Measurements from ENCODE around the gene WNT5A. TPM values are rescaled to one million over a fixed set of nuclear protein-coding genes. Genes with fewer than 3 reads are reported as not detected.

Gene WNT5A
- total and polyA plus RNA-seq, 2 of the 4 experiments (the other 2 are of a cell fraction): 224 to 231 TPM

DNA sequence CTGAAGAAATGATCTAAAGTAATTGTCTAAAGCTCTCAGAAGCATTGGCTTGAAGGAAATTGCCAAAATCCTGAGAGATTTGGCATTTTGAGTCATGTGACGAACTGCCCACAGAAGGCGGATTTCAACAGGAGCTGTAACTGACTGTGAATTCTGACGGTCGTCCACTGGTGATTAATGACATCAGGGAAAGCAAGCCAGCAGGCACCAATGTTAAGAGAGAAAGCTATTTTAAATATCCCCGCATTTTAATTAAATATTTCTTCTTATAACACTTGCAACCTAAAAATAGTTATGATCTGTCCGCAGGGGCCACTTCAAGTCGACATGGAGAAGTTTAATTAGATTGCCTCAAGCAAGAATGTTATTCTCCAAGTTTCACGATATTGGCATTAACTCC, 51.6 kb downstream of the WNT5A start:
- H2BK20ac ChIP-seq (ENCODE audit: low read depth, low read length): no peak overlapping the region
- no peaks in the 10 kb centered on the region for H3K79me1 ChIP-seq (ENCODE audit: low read depth in 1 of 2, low read length in 2 of 2)
- H3K27ac ChIP-seq (ENCODE audit: insufficient read depth, low read length): no peak overlapping the region
- no peaks in the 10 kb centered on the region for H3K9me1 ChIP-seq (ENCODE audit: insufficient read depth, low read length)
- no peak for ATAC-seq (ENCODE audit: low read depth)
- no peak for TF ChIP-seq MXI1 (IDR thresholded peaks at IDR 0.05; ENCODE audit: borderline replicate concordance, low read depth, low read length)
- TF ChIP-seq CHD1 (IDR thresholded peaks at IDR 0.05; ENCODE audit: low read depth, low read length): no peak
- no peak for TF ChIP-seq SMC3 (IDR thresholded peaks at IDR 0.05; ENCODE audit: low read depth, low read length)
- no peak for TF ChIP-seq RAD21 (IDR thresholded peaks at IDR 0.05; ENCODE audit: low read length)
- no peak for TF ChIP-seq RCOR1 (IDR thresholded peaks at IDR 0.05; ENCODE audit: insufficient replicate concordance, low read length)
- TF ChIP-seq POLR2A (IDR thresholded peaks at IDR 0.05; ENCODE audit: low read depth, low read length): no peak
- TF ChIP-seq, protein P1, sequence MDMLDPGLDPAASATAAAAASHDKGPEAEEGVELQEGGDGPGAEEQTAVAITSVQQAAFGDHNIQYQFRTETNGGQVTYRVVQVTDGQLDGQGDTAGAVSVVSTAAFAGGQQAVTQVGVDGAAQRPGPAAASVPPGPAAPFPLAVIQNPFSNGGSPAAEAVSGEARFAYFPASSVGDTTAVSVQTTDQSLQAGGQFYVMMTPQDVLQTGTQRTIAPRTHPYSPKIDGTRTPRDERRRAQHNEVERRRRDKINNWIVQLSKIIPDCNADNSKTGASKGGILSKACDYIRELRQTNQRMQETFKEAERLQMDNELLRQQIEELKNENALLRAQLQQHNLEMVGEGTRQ (IDR thresholded peaks at IDR 0.05; ENCODE audit: low read depth, low read length): no peak
- TF ChIP-seq, protein P2, sequence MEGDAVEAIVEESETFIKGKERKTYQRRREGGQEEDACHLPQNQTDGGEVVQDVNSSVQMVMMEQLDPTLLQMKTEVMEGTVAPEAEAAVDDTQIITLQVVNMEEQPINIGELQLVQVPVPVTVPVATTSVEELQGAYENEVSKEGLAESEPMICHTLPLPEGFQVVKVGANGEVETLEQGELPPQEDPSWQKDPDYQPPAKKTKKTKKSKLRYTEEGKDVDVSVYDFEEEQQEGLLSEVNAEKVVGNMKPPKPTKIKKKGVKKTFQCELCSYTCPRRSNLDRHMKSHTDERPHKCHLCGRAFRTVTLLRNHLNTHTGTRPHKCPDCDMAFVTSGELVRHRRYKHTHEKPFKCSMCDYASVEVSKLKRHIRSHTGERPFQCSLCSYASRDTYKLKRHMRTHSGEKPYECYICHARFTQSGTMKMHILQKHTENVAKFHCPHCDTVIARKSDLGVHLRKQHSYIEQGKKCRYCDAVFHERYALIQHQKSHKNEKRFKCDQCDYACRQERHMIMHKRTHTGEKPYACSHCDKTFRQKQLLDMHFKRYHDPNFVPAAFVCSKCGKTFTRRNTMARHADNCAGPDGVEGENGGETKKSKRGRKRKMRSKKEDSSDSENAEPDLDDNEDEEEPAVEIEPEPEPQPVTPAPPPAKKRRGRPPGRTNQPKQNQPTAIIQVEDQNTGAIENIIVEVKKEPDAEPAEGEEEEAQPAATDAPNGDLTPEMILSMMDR (conservative IDR thresholded peaks at IDR 0.05; ENCODE audit: low read depth, low read length): no peak
- TF ChIP-seq FOS (IDR thresholded peaks at IDR 0.05; ENCODE audit: low read depth, low read length): no peak
- TF ChIP-seq RFX5 (IDR thresholded peaks at IDR 0.05; ENCODE audit: low read depth, low read length): no peak
- no peak for TF ChIP-seq MAFK (IDR thresholded peaks at IDR 0.05; ENCODE audit: low read depth, low read length)
- TF ChIP-seq, protein P3, sequence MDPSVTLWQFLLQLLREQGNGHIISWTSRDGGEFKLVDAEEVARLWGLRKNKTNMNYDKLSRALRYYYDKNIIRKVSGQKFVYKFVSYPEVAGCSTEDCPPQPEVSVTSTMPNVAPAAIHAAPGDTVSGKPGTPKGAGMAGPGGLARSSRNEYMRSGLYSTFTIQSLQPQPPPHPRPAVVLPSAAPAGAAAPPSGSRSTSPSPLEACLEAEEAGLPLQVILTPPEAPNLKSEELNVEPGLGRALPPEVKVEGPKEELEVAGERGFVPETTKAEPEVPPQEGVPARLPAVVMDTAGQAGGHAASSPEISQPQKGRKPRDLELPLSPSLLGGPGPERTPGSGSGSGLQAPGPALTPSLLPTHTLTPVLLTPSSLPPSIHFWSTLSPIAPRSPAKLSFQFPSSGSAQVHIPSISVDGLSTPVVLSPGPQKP (IDR thresholded peaks at IDR 0.05; ENCODE audit: borderline replicate concordance, low read depth, low read length): no peak
- no peak for TF ChIP-seq NFE2L2 (IDR thresholded peaks at IDR 0.05; ENCODE audit: low read depth, low read length)
- no peak for TF ChIP-seq MAZ (IDR thresholded peaks at IDR 0.05; ENCODE audit: borderline replicate concordance, low read depth, low read length)
- TF ChIP-seq BHLHE40 (IDR thresholded peaks at IDR 0.05; ENCODE audit: low read depth, low read length): no peak
- no peak for TF ChIP-seq CEBPB (IDR thresholded peaks at IDR 0.05; ENCODE audit: low read depth, low read length)
- H3K36me3 ChIP-seq (ENCODE audit: control insufficient read depth, insufficient read depth, low read length): no peaks in the 10 kb centered on the region
- H3K23ac ChIP-seq (ENCODE audit: low read depth, low read length): no peak overlapping the region
- CTCF ChIA-PET: no interaction called here
- intact Hi-C loops (cut with micrococcal nuclease) (no loop called here), in situ Hi-C loops (cut with MboI; ENCODE audit: low sequenced_read_pairs) (no loop called here), dilution Hi-C loops (cut with HindIII; ENCODE audit: low sequenced_read_pairs, unreplicated experiment) (no loop called here)
- no peak overlapping the region for H3K14ac ChIP-seq (replicated peaks; ENCODE audit: low read depth, low read length)
- no peaks in the 10 kb centered on the region for H4K20me1 ChIP-seq (ENCODE audit: insufficient read depth, low read length)
- H3K27me3 ChIP-seq (ENCODE audit: control insufficient read depth, insufficient read depth, low read length): no peaks in the 10 kb centered on the region
- no peak overlapping the region for H4K5ac ChIP-seq (ENCODE audit: low read depth, low read length)
- no TSS peak for BruUV-seq (replicated peaks)
- no peak overlapping the region for H3K4ac ChIP-seq (ENCODE audit: low read depth, low read length)
- no peak overlapping the region for H3K4me2 ChIP-seq (ENCODE audit: low read depth, low read length)
- no peaks in the 10 kb centered on the region for H3K9me3 ChIP-seq (ENCODE audit: control insufficient read depth, insufficient read depth, low read length)
- no peak for DNase-seq
- H2BK120ac ChIP-seq (ENCODE audit: low read depth, low read length): no peak overlapping the region
- H2AFZ ChIP-seq (replicated peaks; ENCODE audit: low read length, poor library complexity): no peak overlapping the region
- no peak overlapping the region for H3K4me3 ChIP-seq (ENCODE audit: insufficient read depth, low read depth, low read length)
- POLR2A ChIA-PET (ENCODE audit: unreplicated experiment): no interaction called here
- no peak overlapping the region for H3K56ac ChIP-seq (ENCODE audit: extremely low read depth, insufficient read depth, low read length)
- WGBS, 2 experiments (ENCODE audit: extremely low coverage in 2 of 2, insufficient read length in 1 of 2): 80% methylated on average over 1 of the region's 8 CpGs; no CpG with 5 or more reads in 1 of the 2 experiments
- H2AK5ac ChIP-seq (ENCODE audit: low read depth, low read length): no peak overlapping the region
- no peak overlapping the region for H3K9ac ChIP-seq (ENCODE audit: low read depth, low read length)
- H4K91ac ChIP-seq (ENCODE audit: insufficient read depth, low read depth, low read length): no peak overlapping the region
- no peak overlapping the region for H2BK15ac ChIP-seq (ENCODE audit: low read depth, low read length)
- H3K4me1 ChIP-seq (ENCODE audit: control insufficient read depth, insufficient read depth, low read length): no peaks in the 10 kb centered on the region; the same call in 1 of the 2 replicates
- H2BK5ac ChIP-seq (ENCODE audit: low read depth, low read length, poor library complexity, severe bottlenecking): no peak overlapping the region
- H4K8ac ChIP-seq (ENCODE audit: low read depth in 2 of 2, low read length in 2 of 2): no peak overlapping the region
- H3K18ac ChIP-seq (ENCODE audit: low read depth, low read length): no peak overlapping the region
- no peak overlapping the region for H2AK9ac ChIP-seq (replicated peaks; ENCODE audit: low read depth, low read length, poor library complexity)

Data from IMR-90 (cell line).